Left ventricle myocardium inferior (tissue), 1 donor: ENCODE data around the gene RESF1. TPM values are rescaled to one million over a fixed set of nuclear protein-coding genes. Genes with fewer than 3 reads are reported as not detected.

Experiments used
- DNase-seq: peaks from one replicate; pipeline ENCODE4 v3.0.0-alpha.2; 2020
- H3K27ac ChIP-seq: fragments of 200-600 bp; replicated peaks from 2 replicates; pipeline ENCODE4 v1.8.0; 2021
- H3K27me3 ChIP-seq: fragments of 200-600 bp; 2 replicates; pipeline ENCODE4 v1.8.0; 2021; ENCODE audit warnings: low read depth
- H3K36me3 ChIP-seq: fragments of 200-600 bp; 2 replicates; pipeline ENCODE4 v1.8.0; 2021
- H3K4me1 ChIP-seq: fragments of 200-600 bp; 2 replicates; pipeline ENCODE4 v1.8.0; 2021
- H3K4me3 ChIP-seq: fragments of 200-600 bp; 2 replicates; pipeline ENCODE4 v1.8.0; 2021; ENCODE audit warnings: mild to moderate bottlenecking, moderate library complexity
- H3K9me3 ChIP-seq: fragments of 200-600 bp; replicated peaks from 2 replicates; pipeline ENCODE4 v1.8.0; 2021
- CTCF ChIP-seq: fragments of 200-600 bp; IDR thresholded peaks from 2 replicates; pipeline ENCODE4 v1.8.0; 2021; ENCODE audit warnings: antibody characterized with exemption, mild to moderate bottlenecking, borderline replicate concordance
- intact Hi-C: fragments of 100-400 bp; cut with micrococcal nuclease; formaldehyde crosslinking; loops from one replicate; pipeline ENCODE4 v1.11.0; 2022
- total RNA-seq: library from RNA; stranded (reverse); fragmentation: NEBNext Ultra II Directional; extraction: Animal tissue kit (Norgen Biotek cat#: 25700); gene quantifications from one replicate; pipeline ENCODE4 v1.2.1, GENCODE V29; 2021
- donor health status: DM: no; HTN: yes; CAD: no; lungs with severe emphysema.

Gene RESF1
- total RNA-seq, 1 donor from 2014 or later, result 19.4 TPM

- intact Hi-C loops, result no loop called here
- H3K36me3 ChIP-seq, result peaks cover 18% of the 10 kb centered on the region
- no peak for DNase-seq
- H3K4me1 ChIP-seq, result peaks cover 68% of the 10 kb centered on the region
- peak overlapping the region; percentile 96 for H3K27ac ChIP-seq
- TF ChIP-seq CTCF, result no peak
- H3K9me3 ChIP-seq, result no peaks in the 10 kb centered on the region
- H3K27me3 ChIP-seq, result no peaks in the 10 kb centered on the region
- peak overlapping the region; percentile 75 for H3K4me3 ChIP-seq
Measured at GRCh38 chr12:31961137-31961536, 1.9 kb downstream of the RESF1 start.

GRCh38 chr12:31962076-31962475, 2.9 kb downstream of the RESF1 start:
- Histone ChIP-seq H3K4me3 (peak overlapping the region; percentile 75), H3K27ac (no peak overlapping the region), H3K27me3 (no peaks in the 10 kb centered on the region), H3K4me1 (peaks cover 77% of the 10 kb centered on the region), H3K9me3 (no peaks in the 10 kb centered on the region), H3K36me3 (peaks cover 18% of the 10 kb centered on the region)
- intact Hi-C loops, result no loop called here
- DNase-seq, result no peak
- TF ChIP-seq CTCF, result no peak

GRCh38 chr12:31964280-31964679, 5.1 kb downstream of the RESF1 start:
- Histone ChIP-seq H3K9me3 (no peaks in the 10 kb centered on the region), H3K4me3 (no peak overlapping the region), H3K4me1 (peaks cover 74% of the 10 kb centered on the region), H3K27ac (no peak overlapping the region), H3K36me3 (peaks cover 26% of the 10 kb centered on the region), H3K27me3 (no peaks in the 10 kb centered on the region)
- TF ChIP-seq CTCF, result no peak
- DNase-seq, result no peak
- intact Hi-C loops, result no loop called here

DNA sequence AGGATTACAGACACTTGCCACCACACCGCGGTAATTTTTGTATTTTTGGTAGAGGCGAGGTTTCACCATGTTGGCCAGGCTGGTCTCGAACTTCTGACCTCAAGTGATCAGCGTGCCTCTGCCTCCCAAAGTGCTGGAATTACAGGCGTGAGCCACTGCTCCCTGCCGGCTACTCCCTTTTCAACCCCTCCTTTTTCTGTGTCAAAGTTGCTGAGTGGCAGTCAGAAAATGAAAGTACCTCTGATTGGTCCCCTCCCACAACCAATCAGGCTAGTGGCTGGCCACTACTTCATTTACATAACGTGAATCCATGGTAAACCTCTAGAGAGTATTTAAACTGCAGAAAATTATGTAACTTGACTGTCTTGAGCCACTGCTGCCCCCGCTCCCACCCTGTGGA, 5.9 kb downstream of the RESF1 start:
- H3K9me3 ChIP-seq, result no peaks in the 10 kb centered on the region
- H3K4me3 ChIP-seq, result no peak overlapping the region
- intact Hi-C loops, result no loop called here
- no peak for TF ChIP-seq CTCF
- peaks cover 70% of the 10 kb centered on the region for H3K4me1 ChIP-seq
- no peaks in the 10 kb centered on the region for H3K27me3 ChIP-seq
- DNase-seq, result no peak
- H3K27ac ChIP-seq, result no peak overlapping the region
- H3K36me3 ChIP-seq, result peaks cover 34% of the 10 kb centered on the region

DNA sequence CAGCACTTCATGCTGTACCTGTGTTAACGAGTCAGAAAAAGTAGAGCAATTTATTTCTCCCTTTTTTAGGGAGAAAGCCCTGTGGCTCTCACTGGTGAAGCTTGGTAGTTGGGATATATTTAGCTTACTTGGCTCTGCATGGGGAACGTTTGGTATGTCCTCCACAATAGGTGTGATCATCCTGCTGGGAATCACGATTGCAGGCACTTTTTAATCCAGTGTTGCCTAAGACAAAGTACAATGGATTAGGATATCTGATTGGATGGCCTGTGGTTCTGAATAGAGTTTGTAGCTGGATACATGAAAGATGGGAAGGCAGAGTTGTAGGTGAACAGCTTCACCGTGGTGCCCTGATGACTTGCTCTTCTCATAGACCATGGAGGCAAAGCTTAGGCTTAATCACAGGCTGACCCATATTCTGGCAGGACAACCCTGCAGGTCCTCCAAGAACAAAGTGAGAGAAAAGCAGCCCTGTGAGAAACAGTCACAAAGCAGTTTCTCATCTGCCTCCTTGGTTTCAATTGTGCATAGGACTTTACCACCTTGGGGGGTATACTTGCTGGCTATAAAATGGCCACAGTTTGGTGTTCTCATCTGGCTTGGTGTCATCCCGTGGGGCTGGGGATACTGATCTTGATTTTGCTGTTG, 7.5 kb downstream of the RESF1 start:
- intact Hi-C loops, result no loop called here
- DNase-seq, result no peak
- Histone ChIP-seq H3K9me3 (no peaks in the 10 kb centered on the region), H3K27me3 (no peaks in the 10 kb centered on the region), H3K27ac (peak overlapping the region; percentile 45), H3K36me3 (peaks cover 50% of the 10 kb centered on the region), H3K4me3 (no peak overlapping the region), H3K4me1 (peaks cover 54% of the 10 kb centered on the region)
- no peak for TF ChIP-seq CTCF
